Measurements from ENCODE around the gene NPB.

The NPB gene

GRCh38 chr17:81939881-81940385 is 37.9 kb downstream of the NPB start:
- TF ChIP-seq SIN3A (IDR thresholded peaks at IDR 0.05; ENCODE audit: borderline replicate concordance, insufficient read depth, low read length) (no peak), POLR2AphosphoS5 (IDR thresholded peaks at IDR 0.05; ENCODE audit: low read depth, low read length) (no peak), FOXP2 (optimal IDR thresholded peaks at IDR 0.05; ENCODE audit: borderline replicate concordance, extremely low read depth, extremely low read length, insufficient read depth) (no peak), REST (IDR thresholded peaks at IDR 0.05; ENCODE audit: insufficient read depth in 1 of 2, low read depth in 2 of 2, low read length in 2 of 2) (no peak), TAF1 (IDR thresholded peaks at IDR 0.05; ENCODE audit: borderline replicate concordance, insufficient read depth, low read length) (no peak)

GRCh38 chr17:81940538-81941483 is 38.8 kb downstream of the NPB start:
- TF ChIP-seq TAF1 (IDR thresholded peaks at IDR 0.05; ENCODE audit: borderline replicate concordance, insufficient read depth, low read length) (no peak), FOXP2 (optimal IDR thresholded peaks at IDR 0.05; ENCODE audit: borderline replicate concordance, extremely low read depth, extremely low read length, insufficient read depth) (no peak), POLR2AphosphoS5 (IDR thresholded peaks at IDR 0.05; ENCODE audit: low read depth, low read length) (no peak), SIN3A (IDR thresholded peaks at IDR 0.05; ENCODE audit: borderline replicate concordance, insufficient read depth, low read length) (no peak), REST (IDR thresholded peaks at IDR 0.05; ENCODE audit: insufficient read depth in 1 of 2, low read depth in 2 of 2, low read length in 2 of 2) (no peak)

- TF ChIP-seq POLR2AphosphoS5 (IDR thresholded peaks at IDR 0.05; ENCODE audit: low read depth, low read length) (no peak), TAF1 (IDR thresholded peaks at IDR 0.05; ENCODE audit: borderline replicate concordance, insufficient read depth, low read length) (no peak), FOXP2 (optimal IDR thresholded peaks at IDR 0.05; ENCODE audit: borderline replicate concordance, extremely low read depth, extremely low read length, insufficient read depth) (no peak), SIN3A (IDR thresholded peaks at IDR 0.05; ENCODE audit: borderline replicate concordance, insufficient read depth, low read length) (no peak), REST (IDR thresholded peaks at IDR 0.05; ENCODE audit: insufficient read depth in 1 of 2, low read depth in 2 of 2, low read length in 2 of 2) (no peak)
Measured at GRCh38 chr17:81941484-81942166, 39.6 kb downstream of the NPB start.

GRCh38 chr17:81942167-81942553 is 40.1 kb downstream of the NPB start:
- TF ChIP-seq FOXP2 (optimal IDR thresholded peaks at IDR 0.05; ENCODE audit: borderline replicate concordance, extremely low read depth, extremely low read length, insufficient read depth) (no peak), REST (IDR thresholded peaks at IDR 0.05; ENCODE audit: insufficient read depth in 1 of 2, low read depth in 2 of 2, low read length in 2 of 2) (no peak), SIN3A (IDR thresholded peaks at IDR 0.05; ENCODE audit: borderline replicate concordance, insufficient read depth, low read length) (no peak), POLR2AphosphoS5 (IDR thresholded peaks at IDR 0.05; ENCODE audit: low read depth, low read length) (no peak), TAF1 (IDR thresholded peaks at IDR 0.05; ENCODE audit: borderline replicate concordance, insufficient read depth, low read length) (no peak)
